Measurements from ENCODE around the gene DHRS2.
"Not testable (repeated sequence)": the region's sequence is repeated elsewhere in the genome, so short reads cannot be mapped to it uniquely, and the experiment has no call there.

The DHRS2 gene

DNA sequence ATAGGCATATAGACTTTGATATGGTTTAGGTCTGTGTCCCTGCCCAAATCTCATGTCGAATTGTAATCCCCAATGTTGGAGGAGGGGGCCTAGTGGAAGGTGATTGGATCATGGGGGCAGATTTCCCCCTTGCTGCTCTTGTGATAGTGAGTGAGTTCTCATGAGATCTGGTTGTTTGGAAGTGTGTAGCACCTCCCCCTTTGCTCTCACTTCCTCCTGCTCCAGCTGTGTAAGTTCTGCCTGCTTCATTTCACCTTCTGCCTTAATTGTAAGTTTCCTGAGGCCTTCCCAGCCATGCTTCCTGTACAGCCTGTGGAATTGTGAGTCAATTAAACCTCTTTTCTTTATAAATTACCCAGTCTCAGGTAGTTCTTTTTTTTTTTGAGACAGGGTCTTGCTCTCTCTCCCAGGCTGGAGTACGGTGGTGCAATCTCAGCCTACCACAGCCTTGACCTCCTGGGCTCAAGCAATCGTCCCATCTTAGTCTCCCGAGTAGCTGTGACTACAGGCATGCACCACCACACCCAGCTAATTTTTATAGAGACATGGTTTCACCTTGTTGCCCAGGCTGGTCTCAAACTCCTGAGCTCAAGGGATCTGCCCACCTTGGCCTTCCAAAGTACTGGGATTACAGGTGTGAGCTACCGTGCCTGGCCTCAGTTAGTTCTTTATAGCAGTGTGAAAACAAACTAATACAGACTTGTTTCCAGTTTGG is 1.3 kb upstream of the DHRS2 start:
- not testable (repeated sequence) for DNase-seq

- not testable (repeated sequence) for DNase-seq
These were observed 1.1 kb downstream of the DHRS2 start for GRCh38 chr14:23637312-23637654.

GRCh38 chr14:23637655-23638413 is 1.7 kb downstream of the DHRS2 start:
- not testable (repeated sequence) for DNase-seq

GRCh38 chr14:23638414-23639047 is 2.4 kb downstream of the DHRS2 start:
- no peak for DNase-seq

GRCh38 chr14:23639048-23639890 is 3.1 kb downstream of the DHRS2 start:
- no peak for DNase-seq

GRCh38 chr14:23639891-23640523 is 3.8 kb downstream of the DHRS2 start:
- DNase-seq = no peak

DNA sequence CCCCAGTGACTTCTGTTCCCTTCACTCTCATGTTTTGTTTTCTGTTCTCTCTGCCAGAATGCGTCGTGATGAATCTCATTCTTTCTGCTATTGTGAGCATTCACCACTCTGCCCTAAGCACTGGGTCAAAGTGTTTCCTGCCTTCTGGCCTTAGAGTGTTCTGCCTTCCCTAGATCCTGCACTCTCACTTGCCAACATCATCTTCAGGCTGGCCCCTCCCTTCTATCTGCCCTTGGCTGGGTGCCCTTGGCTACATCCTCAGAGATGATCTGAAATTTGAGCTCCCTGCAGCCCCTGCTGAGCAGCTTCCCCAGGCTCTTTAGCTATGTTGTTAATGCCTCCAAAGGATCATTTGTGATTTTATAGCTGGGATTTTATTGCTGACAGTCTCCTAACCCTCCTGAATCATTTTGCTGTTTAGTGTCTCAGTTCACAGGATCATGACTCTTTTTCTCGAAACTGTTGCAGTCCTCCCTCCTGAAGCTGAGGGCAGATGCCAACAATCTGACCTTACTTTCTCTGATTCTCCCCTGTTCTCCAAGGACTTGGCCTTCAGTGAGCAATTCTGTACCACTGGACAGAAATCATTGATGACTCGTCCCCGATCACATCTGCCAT is 4.5 kb downstream of the DHRS2 start:
- no peak for DNase-seq

GRCh38 chr14:23641180-23641914 is 5.2 kb downstream of the DHRS2 start:
- DNase-seq = no peak

GRCh38 chr14:23641915-23642588 is 5.9 kb downstream of the DHRS2 start:
- DNase-seq = no peak

GRCh38 chr14:23643533-23644194 is 7.5 kb downstream of the DHRS2 start:
- no peak for DNase-seq

GRCh38 chr14:23644195-23644918 is 8.2 kb downstream of the DHRS2 start:
- no peak for DNase-seq

DNA sequence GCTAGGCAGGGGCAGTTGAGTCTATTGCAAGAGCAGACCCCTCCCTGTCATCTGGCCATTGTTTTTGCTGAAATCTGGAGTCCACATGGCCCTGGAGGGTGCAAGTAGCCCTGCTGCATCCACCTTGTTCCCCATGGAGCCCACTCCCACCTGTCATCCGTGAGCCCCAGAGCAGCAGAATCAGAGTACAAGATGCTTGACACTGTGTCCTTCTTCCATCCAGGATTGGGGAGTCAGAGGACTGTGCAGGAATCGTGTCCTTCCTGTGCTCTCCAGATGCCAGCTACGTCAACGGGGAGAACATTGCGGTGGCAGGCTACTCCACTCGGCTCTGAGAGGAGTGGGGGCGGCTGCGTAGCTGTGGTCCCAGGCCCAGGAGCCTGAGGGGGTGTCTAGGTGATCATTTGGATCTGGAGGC is 8.8 kb downstream of the DHRS2 start:
- DNase-seq = no peak

GRCh38 chr14:23645504-23645811 is 9.3 kb downstream of the DHRS2 start:
- no peak for DNase-seq

DNA sequence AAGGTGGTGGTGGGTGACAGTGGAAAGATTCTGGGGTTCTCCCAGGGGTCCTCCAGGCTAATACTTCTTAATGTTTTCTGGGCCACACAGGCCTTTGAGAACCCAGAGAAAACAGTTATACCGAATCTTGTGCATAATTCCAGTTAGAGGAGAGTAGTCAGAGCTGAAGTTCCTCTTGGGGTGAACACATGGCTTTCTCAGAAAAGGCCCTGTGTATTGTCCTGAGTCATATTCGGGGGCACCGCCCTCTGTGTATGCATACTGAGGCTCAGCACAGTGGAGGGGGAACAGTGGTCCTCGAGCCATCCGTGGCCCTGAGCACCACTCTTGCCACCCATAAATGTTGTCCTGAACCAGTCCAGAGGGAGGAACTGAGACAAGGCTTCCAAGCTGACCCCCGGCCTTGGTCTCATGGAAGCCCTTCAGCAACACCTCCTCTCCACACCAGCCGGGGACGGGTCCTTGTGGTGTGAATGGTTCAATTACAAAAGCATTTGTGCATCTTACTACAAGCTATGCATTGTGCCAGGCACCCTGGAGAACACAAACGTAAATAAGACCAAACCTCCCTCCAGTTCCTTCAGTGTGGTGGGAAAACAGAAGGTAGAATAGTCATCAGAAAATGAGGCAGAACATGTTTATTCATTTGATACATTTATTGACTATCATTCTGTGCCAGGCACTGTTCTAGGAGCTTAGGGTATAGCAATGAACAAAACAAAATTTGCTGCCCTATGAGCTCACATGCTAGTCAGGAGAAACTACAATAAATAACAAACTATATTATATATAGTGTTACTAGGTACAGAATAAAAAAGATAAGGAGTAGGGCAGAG is 9.9 kb downstream of the DHRS2 start:
- DNase-seq = no peak

- DNase-seq = no peak
These were observed 10.7 kb downstream of the DHRS2 start for GRCh38 chr14:23646648-23647549.

DNA sequence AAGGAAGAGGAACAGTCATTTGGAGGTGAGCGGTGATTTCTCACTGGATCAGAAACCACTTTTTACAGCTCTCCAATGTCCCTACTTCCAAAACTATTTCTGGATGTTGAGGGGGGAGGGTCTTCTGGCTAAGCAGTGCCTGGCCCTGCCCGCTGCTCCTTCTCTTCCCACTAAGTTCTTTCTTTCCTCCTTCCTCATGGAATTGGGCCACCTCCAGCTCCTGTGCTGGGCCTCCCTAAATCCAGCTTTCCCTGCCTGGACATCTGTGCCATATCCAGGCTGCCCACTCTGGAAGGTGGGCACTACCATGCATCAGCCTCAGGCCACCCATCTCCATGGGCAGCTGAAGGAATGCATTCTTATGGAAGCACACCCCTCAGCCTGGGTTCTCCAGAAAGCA is 11.5 kb downstream of the DHRS2 start:
- DNase-seq = no peak

DNA sequence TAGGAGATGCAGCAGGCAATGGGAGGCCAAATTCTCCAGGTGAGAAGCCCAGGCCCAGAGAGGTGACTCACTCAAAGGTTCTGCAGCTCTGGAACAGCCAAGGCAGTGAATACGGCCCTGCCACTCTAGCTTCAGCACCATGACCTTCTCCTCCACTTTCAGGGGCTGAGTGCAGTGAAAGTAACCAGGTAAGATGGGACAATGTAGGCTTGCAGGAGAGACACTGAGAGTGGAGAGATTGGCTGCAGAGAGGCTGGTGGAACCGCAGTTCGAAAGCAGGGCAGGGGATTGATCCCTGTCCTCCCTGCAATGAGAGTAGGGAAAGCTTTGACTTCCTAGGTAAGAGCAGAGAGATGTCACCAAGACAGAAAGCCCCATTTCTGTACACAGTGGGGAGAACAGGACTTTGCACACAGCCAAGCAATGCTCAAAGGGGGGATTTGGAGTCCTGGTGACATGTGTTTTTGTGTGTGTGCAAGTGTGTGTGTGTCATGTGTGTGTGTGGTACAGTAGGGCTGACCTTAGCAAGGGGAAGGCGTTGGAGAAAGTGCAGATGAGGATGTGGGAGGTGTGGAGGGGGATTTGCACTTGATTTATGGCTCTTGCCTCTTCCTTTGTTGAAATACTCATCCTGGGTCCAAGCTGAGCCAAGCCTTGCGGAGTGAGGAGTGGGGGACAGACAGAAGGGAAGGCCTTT is 12.7 kb downstream of the DHRS2 start:
- DNase-seq = no peak
